Mucosa of gallbladder (tissue), 1 donor: ENCODE data around the gene CD28. TPM values are rescaled to one million over a fixed set of nuclear protein-coding genes. Genes with fewer than 3 reads are reported as not detected.
"Not testable (repeated sequence)": the region's sequence is repeated elsewhere in the genome, so short reads cannot be mapped to it uniquely, and the experiment has no call there.

Experiments
- DNase-seq: peaks from one replicate; pipeline ENCODE4 v3.0.0-alpha.2; 2020; ENCODE audit warnings: low spot score
- total RNA-seq: library from RNA; stranded (reverse); gene quantifications from one replicate; pipeline ENCODE4 v1.2.1, GENCODE V29; 2021
- donor health status: DM: no; HTN: no; CAD: no.

Gene CD28
- total RNA-seq, 1 donor from 2014 or later = 1.6 TPM

GRCh38 chr2:203784710-203785270, 78.4 kb downstream of the CD28 start:
- not testable (repeated sequence) for DNase-seq

- not testable (repeated sequence) for DNase-seq
These were observed 79.1 kb downstream of the CD28 start for GRCh38 chr2:203785391-203786110.

GRCh38 chr2:203786549-203787351, 80.3 kb downstream of the CD28 start:
- no peak for DNase-seq

GRCh38 chr2:203787979-203788378, 81.5 kb downstream of the CD28 start:
- DNase-seq = no peak

Other genes starting within 250 kb of the CD28 start
- gene RAPH1, start 171.3 kb upstream of the CD28 start, total RNA-seq = 51.6 TPM
- 1.6 TPM for gene CTLA4, start 161.1 kb downstream of the CD28 start, total RNA-seq
- 0.98 TPM for gene ICOS, start 230.1 kb downstream of the CD28 start, total RNA-seq